SK-N-MC (cell line): Measurements from ENCODE around the gene NPLOC4.

ENCODE experiments used
- DNase-seq: peaks from one replicate; pipeline ENCODE4 v3.0.0-alpha.2; 2011; ENCODE audit warnings: low read depth, low spot score
- H3K27ac ChIP-seq: fragments of 200-600 bp; sonication (generic); 2 replicates; pipeline ENCODE4 v1.5.1; 2016; ENCODE audit warnings: mixed run types
- H3K36me3 ChIP-seq: fragments of 200-600 bp; sonication (generic); 2 replicates; pipeline ENCODE4 v1.6.1; 2017; ENCODE audit warnings: antibody characterized with exemption, low read length, mixed read lengths; ENCODE audit not compliant: insufficient read depth
- H3K4me3 ChIP-seq: fragments of 200-600 bp; sonication (generic); 2 replicates; pipeline ENCODE4 v1.5.1; 2016
- H3K9ac ChIP-seq: fragments of 200-600 bp; sonication (generic); 2 replicates; pipeline ENCODE4 v1.8.0; 2017; ENCODE audit warnings: mixed run types, mixed read lengths; ENCODE audit not compliant: insufficient read length
- H3K9me3 ChIP-seq: fragments of 200-600 bp; sonication (generic); 2 replicates; pipeline ENCODE4 v1.6.1; 2017; ENCODE audit warnings: low read depth, mild to moderate bottlenecking, antibody characterized with exemption, low read length, moderate library complexity, mixed read lengths
- EZH2 ChIP-seq: fragments of 200-600 bp; sonication (generic); IDR thresholded peaks from one replicate; pipeline ENCODE4 v1.6.1; 2017; ENCODE audit warnings: antibody characterized with exemption
- FOXP2 ChIP-seq: optimal IDR thresholded peaks from 2 replicates; pipeline ENCODE3; 2011; ENCODE audit warnings: mild to moderate bottlenecking, moderate library complexity; ENCODE audit not compliant: insufficient read depth; ENCODE audit errors: extremely low read length, control extremely low read depth
- POLR2AphosphoS5 ChIP-seq: IDR thresholded peaks from 2 replicates; pipeline ENCODE4 v1.6.1; 2012; ENCODE audit warnings: mild to moderate bottlenecking, low read depth, low read length, borderline replicate concordance

The NPLOC4 gene

DNA sequence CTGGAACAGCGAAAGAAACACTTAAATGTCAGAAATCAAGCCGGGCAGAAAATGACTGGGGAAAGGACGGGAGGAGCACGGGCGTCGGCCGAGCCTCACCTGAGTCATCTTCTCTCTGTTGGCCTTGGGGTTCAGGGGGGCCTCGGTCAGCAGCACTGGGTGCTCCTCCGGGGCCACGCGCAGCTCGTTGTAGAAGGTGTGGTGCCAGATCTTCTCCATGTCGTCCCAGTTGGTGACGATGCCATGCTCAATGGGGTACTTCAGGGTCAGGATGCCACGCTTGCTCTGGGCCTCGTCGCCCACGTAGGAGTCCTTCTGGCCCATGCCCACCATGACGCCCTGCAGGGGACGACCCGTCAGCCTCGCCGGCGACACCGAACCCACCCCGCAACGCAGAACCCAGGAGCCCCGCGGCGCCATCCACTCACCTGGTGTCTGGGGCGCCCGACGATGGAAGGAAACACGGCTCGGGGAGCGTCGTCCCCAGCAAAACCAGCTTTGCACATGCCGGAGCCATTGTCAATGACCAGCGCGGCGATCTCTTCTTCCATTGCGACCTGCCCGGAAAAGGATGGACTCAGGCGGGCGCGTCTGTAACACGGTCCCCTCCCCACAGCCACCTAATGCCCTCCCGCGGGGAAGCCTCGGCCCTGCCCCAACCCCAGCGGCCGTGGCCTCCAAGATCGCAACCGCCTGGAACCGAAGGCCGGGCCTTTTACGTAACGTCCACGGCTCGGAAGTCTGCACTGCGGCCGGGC lies 124.9 kb downstream of the NPLOC4 start:
- DNase-seq = no peak
- H3K27ac ChIP-seq = peak overlapping the region; percentile 89

DNA sequence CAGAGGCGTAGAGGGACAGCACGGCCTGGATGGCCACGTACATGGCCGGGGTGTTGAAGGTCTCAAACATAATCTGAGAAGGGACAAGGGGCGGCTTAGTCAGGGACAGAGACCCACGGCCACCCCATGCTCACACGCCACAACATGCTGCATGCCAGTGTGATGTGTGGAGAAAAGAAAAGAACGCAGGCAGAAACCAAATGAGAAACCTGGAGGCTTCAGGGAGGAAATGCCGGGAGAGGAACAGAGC lies 125.4 kb downstream of the NPLOC4 start:
- Histone ChIP-seq H3K36me3 (peaks cover 37% of the 10 kb centered on the region), H3K9me3 (no peaks in the 10 kb centered on the region), H3K4me3 (peak overlapping the region; percentile 92), H3K27ac (0 out of 2 replicates have a peak overlapping the region, but pooled peaks have one; percentile 0), H3K9ac (peak overlapping the region; percentile 98)
- no peak for TF ChIP-seq FOXP2
- no peak for TF ChIP-seq POLR2AphosphoS5
- no peak for TF ChIP-seq EZH2
- no peak for DNase-seq

More for the DNA sequence above, 124.9 kb downstream of the NPLOC4 start:
- TF ChIP-seq POLR2AphosphoS5 (peak; percentile 30; the same call in 1 of the 2 replicates), FOXP2 (no peak)
- peak overlapping the region; percentile 92 for H3K4me3 ChIP-seq
- H3K9ac ChIP-seq = peak overlapping the region; percentile 98
- H3K9me3 ChIP-seq = no peaks in the 10 kb centered on the region
- peaks cover 37% of the 10 kb centered on the region for H3K36me3 ChIP-seq

DNA sequence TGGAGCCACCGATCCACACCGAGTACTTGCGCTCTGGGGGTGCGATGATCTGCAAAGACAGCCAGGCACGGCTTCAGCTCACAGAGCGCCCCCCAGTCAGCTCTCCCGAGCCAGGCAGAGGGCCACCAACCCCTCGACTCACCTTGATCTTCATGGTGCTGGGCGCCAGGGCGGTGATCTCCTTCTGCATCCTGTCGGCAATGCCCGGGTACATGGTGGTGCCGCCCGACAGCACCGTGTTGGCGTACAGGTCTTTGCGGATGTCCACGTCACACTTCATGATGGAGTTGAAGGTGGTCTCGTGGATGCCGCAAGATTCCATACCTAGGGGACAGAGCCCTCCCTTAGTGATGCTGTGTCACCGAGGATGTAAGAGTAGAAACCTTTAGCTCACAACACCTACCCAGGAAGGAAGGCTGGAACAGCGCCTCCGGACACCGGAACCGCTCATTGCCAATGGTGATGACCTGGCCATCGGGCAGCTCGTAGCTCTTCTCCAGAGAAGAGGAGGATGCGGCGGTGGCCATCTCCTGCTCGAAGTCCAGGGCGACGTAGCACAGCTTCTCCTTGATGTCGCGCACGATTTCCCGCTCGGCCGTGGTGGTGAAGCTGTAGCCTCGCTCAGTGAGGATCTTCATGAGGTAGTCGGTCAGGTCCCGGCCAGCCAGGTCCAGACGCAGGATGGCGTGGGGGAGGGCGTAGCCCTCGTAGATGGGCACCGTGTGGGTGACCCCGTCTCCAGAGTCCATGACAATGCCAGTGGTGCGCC lies 125.9 kb downstream of the NPLOC4 start:
- Histone ChIP-seq H3K4me3 (peak overlapping the region; percentile 92), H3K9me3 (no peaks in the 10 kb centered on the region), H3K36me3 (peaks cover 37% of the 10 kb centered on the region), H3K27ac (peak overlapping the region; percentile 0; the same call in 1 of the 2 replicates), H3K9ac (peak overlapping the region; percentile 98)
- no peak for DNase-seq
- TF ChIP-seq POLR2AphosphoS5 (no peak; the same call in 1 of the 2 replicates), FOXP2 (no peak), EZH2 (no peak)

- peak overlapping the region; percentile 3 for H3K27ac ChIP-seq
- H3K9ac ChIP-seq = peak overlapping the region; percentile 98
- no peaks in the 10 kb centered on the region for H3K9me3 ChIP-seq
- DNase-seq = no peak
- peak overlapping the region; percentile 92 for H3K4me3 ChIP-seq
- peaks cover 37% of the 10 kb centered on the region for H3K36me3 ChIP-seq
- no peak for TF ChIP-seq FOXP2
- no peak for TF ChIP-seq EZH2
- no peak for TF ChIP-seq POLR2AphosphoS5
Measured at GRCh38 chr17:81509972-81510784, 126.7 kb downstream of the NPLOC4 start.

DNA sequence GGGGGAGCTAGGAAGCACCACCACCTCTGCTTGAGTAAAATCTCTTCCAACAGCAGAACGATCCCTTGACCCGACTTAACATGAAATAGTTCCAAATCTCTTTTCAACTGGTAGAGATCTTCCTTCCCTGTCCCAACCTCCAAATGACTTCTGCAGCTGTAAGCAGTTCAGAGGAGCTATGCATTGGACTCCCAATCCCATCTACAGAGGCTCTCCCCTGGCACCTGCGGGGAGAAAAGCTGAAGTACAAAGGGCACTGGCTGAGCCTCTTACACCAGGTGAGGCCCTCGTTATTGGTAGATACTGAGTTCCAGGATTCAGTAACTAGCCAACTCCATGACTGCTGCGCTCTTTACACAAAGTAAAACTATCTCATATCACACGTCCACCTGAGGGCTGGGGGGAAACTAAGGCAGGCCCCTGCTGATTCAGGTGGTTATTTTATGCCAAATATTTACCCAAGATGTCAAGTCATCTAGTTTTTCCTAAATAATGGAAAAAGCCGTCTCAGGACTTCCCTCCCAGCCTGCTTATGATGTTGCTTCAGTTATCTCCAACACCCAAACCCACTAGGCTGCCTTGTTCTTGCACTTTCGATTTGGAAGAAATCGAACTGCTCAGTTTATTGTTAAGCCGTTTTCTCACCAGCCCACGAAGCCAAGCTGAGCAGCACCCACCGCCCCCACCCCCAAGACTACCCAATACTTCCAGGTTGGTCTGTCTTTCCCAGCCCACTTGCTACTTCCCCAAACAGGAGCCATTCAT lies 127.5 kb downstream of the NPLOC4 start:
- TF ChIP-seq POLR2AphosphoS5 = no peak; the same call in 1 of the 2 replicates
- TF ChIP-seq FOXP2 = no peak
- TF ChIP-seq EZH2 = no peak
- Histone ChIP-seq H3K9me3 (no peaks in the 10 kb centered on the region), H3K27ac (peak overlapping the region; percentile 3; the same call in 1 of the 2 replicates), H3K4me3 (peak overlapping the region; percentile 92), H3K36me3 (peaks cover 37% of the 10 kb centered on the region), H3K9ac (peak overlapping the region; percentile 98)
- no peak for DNase-seq

DNA sequence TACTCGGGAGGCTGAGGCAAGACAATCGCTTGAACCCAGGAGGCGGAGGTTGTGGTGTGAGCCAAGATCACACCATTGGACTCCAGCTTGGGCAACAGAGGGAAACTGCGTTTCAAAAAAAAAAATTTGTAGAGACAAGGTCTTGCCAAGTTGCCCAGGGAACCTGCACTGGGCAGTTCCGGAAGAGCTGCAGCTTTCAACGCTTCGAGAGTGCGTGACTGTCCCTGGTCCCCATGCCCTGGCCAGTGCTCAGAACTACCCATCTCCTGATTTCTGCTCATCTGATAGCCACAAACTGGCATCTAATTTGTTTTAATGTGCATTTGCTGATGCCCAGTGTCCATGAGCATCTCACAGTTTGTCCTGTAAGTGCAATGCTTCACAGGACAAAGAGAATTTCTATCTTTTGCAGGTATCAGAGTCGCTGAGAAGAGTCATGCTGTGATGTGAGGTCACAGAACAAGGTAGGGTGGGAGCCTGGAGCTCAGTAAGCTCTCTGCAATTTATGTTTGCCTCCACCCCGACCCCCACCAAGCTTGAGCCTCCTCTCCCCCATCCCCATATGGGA lies 128.2 kb downstream of the NPLOC4 start:
- Histone ChIP-seq H3K27ac (no peak overlapping the region; the same call in 1 of the 2 replicates), H3K4me3 (peak overlapping the region; percentile 92; the same call in 1 of the 2 replicates), H3K36me3 (peaks cover 37% of the 10 kb centered on the region), H3K9ac (no peak overlapping the region), H3K9me3 (no peaks in the 10 kb centered on the region)
- DNase-seq = no peak
- no peak for TF ChIP-seq EZH2
- TF ChIP-seq POLR2AphosphoS5 = peak; percentile 47
- TF ChIP-seq FOXP2 = no peak
